Activated CD4-positive, alpha-beta T cell treated with anti-CD3 and anti-CD28 coated beads, Interleukin-2, amount 10 ng/mL, durations not matched to agents 7 days and 5 days (primary cell): ENCODE results near the gene PDS5A. TPM values are rescaled to one million over a fixed set of nuclear protein-coding genes. Genes with fewer than 3 reads are reported as not detected.
"Not testable (repeated sequence)": the region's sequence is repeated elsewhere in the genome, so short reads cannot be mapped to it uniquely, and the experiment has no call there.

Source experiments
- CTCF ChIA-PET: fragments of 350-600 bp; sonication (Branson Sonifier 250); formaldehyde crosslinking; loops from one replicate; lab custom pipeline; 2021; ENCODE audit warnings: antibody characterized with exemption; lab: Charles Lee
- POLR2A ChIA-PET: fragments of 350-600 bp; sonication (Branson Sonifier 250); formaldehyde crosslinking; loops from one replicate; lab custom pipeline; 2021; ENCODE audit warnings: antibody characterized with exemption; lab: Charles Lee
- DNase-seq: peaks from one replicate; pipeline ENCODE4 v3.0.0-alpha.2; 2020
- H3K27ac Mint-ChIP-seq: one replicate; pipeline ENCODE4 v1.8.0; 2021; ENCODE audit warnings: mild to moderate bottlenecking, moderate library complexity, mixed read lengths
- H3K27me3 Mint-ChIP-seq: one replicate; pipeline ENCODE4 v1.8.0; 2021; ENCODE audit warnings: mixed read lengths
- H3K36me3 Mint-ChIP-seq: one replicate; pipeline ENCODE4 v1.8.0; 2021; ENCODE audit warnings: low read depth, mixed read lengths
- H3K4me1 Mint-ChIP-seq: one replicate; pipeline ENCODE4 v1.8.0; 2021; ENCODE audit warnings: mixed read lengths
- H3K4me3 Mint-ChIP-seq: one replicate; pipeline ENCODE4 v1.8.0; 2021; ENCODE audit warnings: mild to moderate bottlenecking, moderate library complexity, mixed read lengths
- H3K9me3 Mint-ChIP-seq: one replicate; pipeline ENCODE4 v1.8.0; 2021; ENCODE audit warnings: mixed read lengths
- total RNA-seq, 2 experiments: library from RNA; stranded (reverse); gene quantifications; one replicate each; pipeline ENCODE4 v1.2.3, GENCODE V29; 2021

PDS5A gene
- total RNA-seq, 2 experiments from 2014 or later, result 108 to 116 TPM

DNA sequence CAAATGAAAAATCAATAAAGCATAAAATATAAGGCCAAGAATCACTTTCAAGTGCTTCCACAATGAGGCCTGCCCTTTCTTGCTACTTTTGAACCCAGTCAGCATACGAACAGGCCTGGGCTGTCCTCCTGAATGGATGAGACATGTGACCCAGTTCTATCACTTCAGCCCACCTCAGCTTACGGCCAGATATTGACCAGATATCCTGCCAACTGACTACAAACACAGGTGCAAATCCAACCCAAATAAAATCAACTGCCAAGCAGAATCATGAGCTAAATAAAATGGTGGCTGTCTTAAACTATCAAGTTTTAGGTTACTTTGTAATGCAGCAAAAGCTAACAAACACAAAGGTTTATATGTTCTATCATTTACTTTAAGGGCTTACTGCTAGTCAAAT lies 53.7 kb downstream of the PDS5A start:
- ChIA-PET CTCF (interaction anchor here (0.5 to 0.6 kb wide), 2 partner anchors 105 to 161 kb away, joined by 3 to 4 read pairs; no protein-coding TSS in a partner anchor), POLR2A (no interaction called here)
- Mint-ChIP-seq H3K4me1 (peaks cover 10% of the 10 kb centered on the region), H3K27me3 (no peaks in the 10 kb centered on the region), H3K9me3 (no peaks in the 10 kb centered on the region), H3K4me3 (no peak overlapping the region), H3K36me3 (peaks cover 34% of the 10 kb centered on the region), H3K27ac (no peak overlapping the region)
- no peak for DNase-seq

DNA sequence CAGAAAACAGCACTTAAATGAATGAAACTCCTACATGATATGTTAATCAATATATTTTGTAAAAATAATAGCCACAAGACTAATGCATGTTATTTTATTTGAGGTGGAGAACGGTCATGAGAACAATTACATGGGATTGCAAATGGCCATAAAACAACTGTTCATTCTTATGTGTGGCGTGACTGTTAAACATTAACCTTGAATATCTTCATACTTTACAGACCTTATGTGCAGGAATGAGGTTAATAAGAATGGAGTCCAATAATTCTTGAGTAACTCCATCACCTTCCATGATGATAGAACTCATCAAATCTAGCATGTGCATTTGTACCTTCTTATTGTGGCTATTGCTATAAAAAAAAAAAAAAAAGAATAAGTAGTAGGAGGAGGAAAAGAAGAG lies 55.3 kb downstream of the PDS5A start:
- no peak overlapping the region for H3K4me3 Mint-ChIP-seq
- no peaks in the 10 kb centered on the region for H3K27me3 Mint-ChIP-seq
- no peak overlapping the region for H3K27ac Mint-ChIP-seq
- H3K4me1 Mint-ChIP-seq, result peaks cover 10% of the 10 kb centered on the region
- no peak for DNase-seq
- ChIA-PET CTCF (no interaction called here), POLR2A (no interaction called here)
- no peaks in the 10 kb centered on the region for H3K9me3 Mint-ChIP-seq
- H3K36me3 Mint-ChIP-seq, result peaks cover 30% of the 10 kb centered on the region

DNA sequence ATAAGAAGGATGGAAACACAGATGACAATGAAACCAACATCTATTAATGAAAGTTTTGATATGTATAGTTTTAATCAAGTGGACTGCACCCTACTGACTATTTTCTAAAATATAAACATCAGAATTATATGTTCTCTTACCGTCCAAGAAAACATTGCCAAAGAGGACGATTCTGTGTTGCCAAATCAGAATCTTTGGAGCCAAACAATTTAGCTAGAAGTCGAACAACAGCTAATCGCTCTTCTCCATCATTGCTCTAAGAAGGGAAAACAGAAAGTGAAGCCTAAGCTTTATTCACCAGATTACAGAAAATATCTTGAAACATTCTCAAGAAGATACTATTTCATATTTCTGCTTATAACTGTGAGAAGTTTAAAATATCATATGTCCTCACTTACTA lies 64.2 kb downstream of the PDS5A start:
- ChIA-PET CTCF (interaction anchor here (0.7 kb wide), 1 partner anchor 13 kb away, joined by 3 read pairs; no protein-coding TSS in a partner anchor), POLR2A (interaction anchor here (0.6 kb wide), 1 partner anchor 45 kb away, joined by 3 read pairs; no protein-coding TSS in a partner anchor)
- no peak for DNase-seq
- no peaks in the 10 kb centered on the region for H3K4me1 Mint-ChIP-seq
- H3K27ac Mint-ChIP-seq, result no peak overlapping the region
- H3K4me3 Mint-ChIP-seq, result no peak overlapping the region
- H3K27me3 Mint-ChIP-seq, result no peaks in the 10 kb centered on the region
- H3K9me3 Mint-ChIP-seq, result no peaks in the 10 kb centered on the region
- peaks cover 16% of the 10 kb centered on the region for H3K36me3 Mint-ChIP-seq

DNA sequence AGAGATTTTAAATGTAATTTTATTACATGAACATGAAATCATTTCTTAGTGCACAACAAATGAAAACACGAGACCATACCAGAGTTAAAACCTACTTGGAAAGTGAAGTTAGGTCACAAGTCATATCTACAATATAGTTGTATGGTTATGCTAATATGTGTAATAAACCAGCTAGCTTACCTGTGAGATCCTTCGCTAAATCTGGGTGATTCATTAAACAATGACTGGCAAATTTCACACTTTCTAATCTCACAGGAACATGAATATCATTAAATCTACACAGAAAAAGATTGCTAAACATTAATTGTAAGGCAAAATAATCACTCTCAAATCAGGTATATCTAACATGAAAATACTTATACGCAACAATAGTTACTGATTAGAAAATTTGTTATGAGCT lies 67.6 kb downstream of the PDS5A start:
- no peak for DNase-seq
- no peak overlapping the region for H3K27ac Mint-ChIP-seq
- H3K36me3 Mint-ChIP-seq, result peaks cover 21% of the 10 kb centered on the region
- ChIA-PET POLR2A (interaction anchor here (0.6 kb wide), 1 partner anchor 14 kb away, joined by 6 read pairs; no protein-coding TSS in a partner anchor), CTCF (interaction anchor here (1.2 to 1.7 kb wide), 2 partner anchors 15 to 16 kb away, joined by 3 to 4 read pairs; no protein-coding TSS in a partner anchor)
- no peaks in the 10 kb centered on the region for H3K27me3 Mint-ChIP-seq
- no peaks in the 10 kb centered on the region for H3K9me3 Mint-ChIP-seq
- H3K4me1 Mint-ChIP-seq, result peaks cover 3% of the 10 kb centered on the region
- H3K4me3 Mint-ChIP-seq, result no peak overlapping the region

DNA sequence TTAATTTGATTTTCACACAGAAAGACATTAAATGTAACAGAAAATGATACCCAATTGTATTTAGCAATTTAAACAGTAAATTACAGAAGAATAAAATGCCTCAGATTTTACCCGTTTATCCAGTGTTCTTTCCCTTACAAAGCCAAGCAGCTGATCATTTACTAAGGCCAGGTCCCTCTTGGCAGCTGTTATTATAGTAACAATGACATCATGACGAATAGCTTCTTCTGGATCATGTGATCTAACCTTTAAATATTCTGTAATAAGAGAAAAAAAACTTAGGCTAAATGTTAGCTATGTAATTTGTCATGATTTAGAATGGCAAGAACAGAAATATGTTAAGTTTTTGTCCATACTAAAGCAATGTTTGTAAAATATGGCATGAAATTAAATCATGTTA lies 69.4 kb downstream of the PDS5A start:
- CTCF ChIA-PET, result interaction anchor here (0.6 to 1.5 kb wide), 2 partner anchors 13 to 40 kb away, joined by 3 to 4 read pairs; no protein-coding TSS in a partner anchor

DNA sequence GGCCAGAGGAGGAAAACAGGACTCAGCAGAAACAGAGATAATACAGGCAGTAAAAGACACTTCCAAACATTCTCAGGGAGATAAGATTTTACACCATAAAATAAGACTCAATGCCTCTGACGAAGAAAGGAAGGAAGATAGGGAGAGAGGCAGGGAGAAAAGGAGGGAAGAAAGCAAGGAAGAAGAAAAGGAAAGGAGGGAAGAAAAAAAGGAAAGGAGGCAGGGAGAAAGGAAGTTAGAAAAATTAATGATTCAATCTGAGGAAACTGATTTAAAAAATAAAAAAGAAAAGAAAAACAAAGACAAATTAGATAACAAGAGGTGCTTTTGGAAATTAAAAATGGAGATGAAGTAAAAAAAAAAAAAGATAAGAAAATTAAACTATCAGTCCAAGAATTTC lies 72.1 kb downstream of the PDS5A start:
- Mint-ChIP-seq H3K4me3 (no peak overlapping the region), H3K27me3 (no peaks in the 10 kb centered on the region), H3K9me3 (no peaks in the 10 kb centered on the region), H3K36me3 (peaks cover 29% of the 10 kb centered on the region), H3K27ac (no peak overlapping the region), H3K4me1 (peaks cover 3% of the 10 kb centered on the region)
- no peak for DNase-seq
- ChIA-PET CTCF (no interaction called here), POLR2A (no interaction called here)

More for the DNA sequence above, 69.4 kb downstream of the PDS5A start:
- no peaks in the 10 kb centered on the region for H3K27me3 Mint-ChIP-seq
- no peaks in the 10 kb centered on the region for H3K9me3 Mint-ChIP-seq
- no peak for DNase-seq
- H3K27ac Mint-ChIP-seq, result no peak overlapping the region
- H3K4me1 Mint-ChIP-seq, result peaks cover 3% of the 10 kb centered on the region
- no peak overlapping the region for H3K4me3 Mint-ChIP-seq
- peaks cover 25% of the 10 kb centered on the region for H3K36me3 Mint-ChIP-seq
- POLR2A ChIA-PET, result interaction anchor here (0.7 kb wide), 1 partner anchor 229 kb away, joined by 3 read pairs; no protein-coding TSS in a partner anchor

DNA sequence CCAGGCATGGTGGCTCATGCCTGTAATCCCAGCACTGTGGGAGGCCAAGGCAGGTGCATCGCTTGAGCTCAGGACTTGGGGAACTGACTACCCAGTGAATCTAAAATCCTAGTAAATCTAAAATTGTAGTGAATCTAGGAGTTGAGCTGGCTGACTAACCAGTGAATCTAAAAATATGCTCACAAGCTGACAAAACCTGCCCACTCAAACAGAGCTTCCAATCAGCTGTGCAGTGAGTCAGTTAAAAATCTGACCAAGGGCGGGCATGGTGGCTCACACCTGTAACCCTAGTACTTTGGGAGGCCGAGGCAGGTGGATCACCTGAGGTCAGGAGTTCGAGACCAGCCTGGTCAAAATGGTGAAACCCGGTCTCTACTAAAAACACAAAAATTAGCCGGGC lies 72.7 kb downstream of the PDS5A start:
- CTCF ChIA-PET, H3K27ac Mint-ChIP-seq, H3K27me3 Mint-ChIP-seq, H3K4me3 Mint-ChIP-seq, POLR2A ChIA-PET, DNase-seq, H3K4me1 Mint-ChIP-seq, H3K9me3 Mint-ChIP-seq: not testable (repeated sequence)
- H3K36me3 Mint-ChIP-seq, result peaks cover 29% of the 10 kb centered on the region

DNA sequence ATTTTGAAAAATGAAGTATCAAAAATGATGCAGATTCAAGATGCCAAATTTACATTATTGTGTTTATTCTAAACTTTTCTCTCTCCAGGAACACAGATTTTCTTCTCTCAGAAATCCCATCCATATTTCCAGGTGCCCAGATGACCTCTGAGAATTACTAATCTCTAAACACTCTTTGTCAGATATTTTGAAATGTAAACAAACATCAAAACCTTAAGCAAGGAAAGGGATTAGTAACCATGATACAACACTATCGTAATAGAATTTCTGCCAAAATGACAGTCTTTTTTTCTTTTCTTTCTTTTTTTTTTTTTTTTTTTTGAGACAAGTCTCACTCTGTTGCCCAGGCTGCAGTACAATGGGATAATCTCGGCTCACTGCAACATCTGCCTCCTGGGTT lies 76.7 kb downstream of the PDS5A start:
- Mint-ChIP-seq H3K27me3 (no peaks in the 10 kb centered on the region), H3K36me3 (peaks cover 46% of the 10 kb centered on the region), H3K27ac (no peak overlapping the region), H3K9me3 (no peaks in the 10 kb centered on the region), H3K4me3 (no peak overlapping the region), H3K4me1 (peaks cover 3% of the 10 kb centered on the region)
- ChIA-PET CTCF (no interaction called here), POLR2A (no interaction called here)
- no peak for DNase-seq

DNA sequence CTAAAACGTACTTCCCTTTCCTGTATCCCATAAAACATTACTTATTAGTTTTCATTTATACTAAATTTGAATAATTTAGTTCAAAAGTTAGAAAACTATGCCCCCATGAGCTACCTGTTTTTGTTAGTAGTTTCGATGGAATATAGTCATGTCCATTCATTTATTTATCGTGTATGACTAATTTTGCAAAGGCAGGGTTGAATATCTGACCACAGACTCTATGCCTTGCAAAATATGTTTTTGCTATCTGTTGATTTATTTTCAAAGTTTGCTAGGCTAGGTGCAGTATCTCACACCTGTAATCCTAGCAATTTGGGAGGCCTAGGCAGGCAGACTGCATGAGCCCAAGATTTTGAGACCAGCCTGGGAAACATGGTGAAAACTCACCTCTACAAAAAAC lies 78.4 kb downstream of the PDS5A start:
- ChIA-PET POLR2A (no interaction called here), CTCF (interaction anchor here (1.0 kb wide), 1 partner anchor 56 kb away, joined by 5 read pairs; no protein-coding TSS in a partner anchor)
- no peak for DNase-seq
- no peaks in the 10 kb centered on the region for H3K9me3 Mint-ChIP-seq
- no peaks in the 10 kb centered on the region for H3K4me1 Mint-ChIP-seq
- no peak overlapping the region for H3K4me3 Mint-ChIP-seq
- peaks cover 46% of the 10 kb centered on the region for H3K36me3 Mint-ChIP-seq
- no peak overlapping the region for H3K27ac Mint-ChIP-seq
- H3K27me3 Mint-ChIP-seq, result no peaks in the 10 kb centered on the region

DNA sequence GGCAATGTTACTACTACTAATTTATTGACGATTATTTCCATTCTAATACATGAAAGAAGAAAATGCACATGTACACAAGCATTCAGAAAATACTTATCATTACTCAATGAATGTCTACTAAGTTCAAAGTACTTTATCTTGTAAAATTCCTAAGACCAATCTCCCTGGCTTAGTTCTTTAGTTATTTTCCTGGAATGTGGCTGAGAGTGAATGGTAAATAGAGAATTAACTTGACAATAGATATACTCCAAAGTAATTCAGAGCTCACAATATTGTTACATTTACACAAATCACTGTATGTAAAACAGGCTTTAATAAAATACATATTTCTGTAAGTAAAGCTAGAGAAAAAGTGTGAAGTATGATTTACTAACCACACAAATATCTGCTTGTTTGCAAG lies 79.7 kb downstream of the PDS5A start:
- Mint-ChIP-seq H3K27ac (no peak overlapping the region), H3K4me1 (no peaks in the 10 kb centered on the region), H3K36me3 (peaks cover 52% of the 10 kb centered on the region), H3K4me3 (no peak overlapping the region), H3K27me3 (no peaks in the 10 kb centered on the region), H3K9me3 (no peaks in the 10 kb centered on the region)
- ChIA-PET POLR2A (no interaction called here), CTCF (interaction anchor here (1.0 kb wide), 1 partner anchor 24 kb away, joined by 3 read pairs; no protein-coding TSS in a partner anchor)
- no peak for DNase-seq

DNA sequence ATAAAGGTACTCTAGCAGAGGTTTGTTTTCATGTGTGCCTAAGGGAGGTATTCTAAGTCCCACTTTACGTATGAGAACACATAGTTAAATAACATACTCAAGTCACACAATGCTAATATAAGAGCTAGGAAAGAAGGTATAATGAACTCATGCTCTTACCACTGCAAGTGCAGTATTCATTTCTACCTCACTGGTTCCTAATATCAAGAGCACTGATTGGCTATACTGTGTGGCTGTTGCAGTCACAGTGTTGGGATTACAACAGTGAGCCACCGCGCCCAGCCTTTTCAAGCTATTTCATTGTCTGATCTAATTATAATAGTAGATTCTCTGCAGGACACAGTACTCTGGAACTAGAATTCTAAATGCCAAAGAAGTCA lies 84.0 kb downstream of the PDS5A start:
- ChIA-PET CTCF (interaction anchor here (0.6 to 1.5 kb wide), 3 partner anchors 17 to 99 kb away, joined by 3 to 4 read pairs (median 3); no protein-coding TSS in a partner anchor), POLR2A (no interaction called here)
- no peak overlapping the region for H3K27ac Mint-ChIP-seq
- peaks cover 55% of the 10 kb centered on the region for H3K36me3 Mint-ChIP-seq
- H3K4me1 Mint-ChIP-seq, result no peaks in the 10 kb centered on the region
- H3K27me3 Mint-ChIP-seq, result no peaks in the 10 kb centered on the region
- DNase-seq, result no peak
- H3K4me3 Mint-ChIP-seq, result no peak overlapping the region
- no peaks in the 10 kb centered on the region for H3K9me3 Mint-ChIP-seq

DNA sequence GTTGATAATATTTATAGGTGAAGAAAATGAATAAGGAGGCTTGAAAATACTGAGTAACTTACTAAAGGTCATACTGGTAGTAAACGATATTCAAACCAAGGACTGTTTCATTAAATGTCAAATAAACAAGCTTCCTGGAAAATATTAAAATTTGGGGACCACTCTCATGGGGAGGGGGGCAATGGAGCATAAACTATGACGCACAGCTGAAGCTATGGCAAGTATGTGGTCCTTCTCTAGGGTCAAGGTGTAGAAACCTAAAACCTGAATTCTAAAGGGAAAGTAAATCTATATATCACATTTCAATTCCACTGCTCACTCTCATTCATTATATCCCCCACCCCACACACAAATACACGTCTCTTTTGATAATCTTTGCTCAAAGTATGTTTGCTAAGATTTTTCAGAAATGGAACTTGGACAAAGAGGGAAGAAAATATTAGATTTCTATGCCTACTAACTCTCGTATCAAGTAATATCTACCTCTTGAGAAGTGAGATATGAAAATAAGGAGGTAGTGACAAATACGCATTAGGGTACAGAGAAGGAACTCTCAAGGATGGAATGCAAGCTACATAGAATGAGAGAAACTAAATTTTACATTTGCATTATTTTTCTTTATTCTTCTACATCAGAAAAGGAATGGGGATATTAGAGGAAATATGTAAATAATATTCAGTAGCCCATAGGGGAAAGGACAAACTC lies 84.6 kb downstream of the PDS5A start:
- Mint-ChIP-seq H3K4me1 (no peaks in the 10 kb centered on the region), H3K9me3 (no peaks in the 10 kb centered on the region), H3K4me3 (no peak overlapping the region), H3K36me3 (peaks cover 59% of the 10 kb centered on the region), H3K27me3 (no peaks in the 10 kb centered on the region), H3K27ac (no peak overlapping the region)
- POLR2A ChIA-PET, result no interaction called here
- no peak for DNase-seq
- CTCF ChIA-PET, result interaction anchor here (0.6 to 1.5 kb wide), 3 partner anchors 17 to 98 kb away, joined by 3 to 4 read pairs (median 3); no protein-coding TSS in a partner anchor

DNA sequence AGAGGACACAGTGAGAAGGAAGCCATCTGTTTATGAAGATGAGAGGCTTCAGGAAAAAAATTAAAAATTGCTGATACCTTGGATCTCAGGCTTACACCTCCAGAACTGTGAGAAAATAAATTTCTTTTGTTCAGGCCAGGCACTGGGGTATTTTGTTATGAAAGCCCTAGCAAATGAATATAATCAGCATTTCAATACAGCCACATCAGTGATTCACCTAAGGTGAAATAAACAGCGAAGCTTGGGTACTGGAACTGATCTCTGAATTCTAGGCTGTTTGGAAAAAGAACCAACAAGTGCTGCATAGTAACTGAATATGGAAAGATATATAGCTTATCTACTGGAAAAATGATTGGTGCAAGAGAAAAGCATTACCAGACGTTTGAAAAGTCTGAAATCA lies 88.5 kb downstream of the PDS5A start:
- DNase-seq, result no peak
- no peaks in the 10 kb centered on the region for H3K4me1 Mint-ChIP-seq
- H3K4me3 Mint-ChIP-seq, result no peak overlapping the region
- no peaks in the 10 kb centered on the region for H3K27me3 Mint-ChIP-seq
- ChIA-PET POLR2A (no interaction called here), CTCF (no interaction called here)
- H3K36me3 Mint-ChIP-seq, result peaks cover 74% of the 10 kb centered on the region
- no peaks in the 10 kb centered on the region for H3K9me3 Mint-ChIP-seq
- no peak overlapping the region for H3K27ac Mint-ChIP-seq
